Renal pelvis (tissue), 4 donors: ENCODE measurements around the gene UGT3A2. TPM values are rescaled to one million over a fixed set of nuclear protein-coding genes. Genes with fewer than 3 reads are reported as not detected.

ENCODE experiments used
- DNase-seq: peaks from one replicate; pipeline ENCODE4 v3.0.0-alpha.2; 2013
- polyA plus RNA-seq, 3 donors: library from polyadenylated mRNA; unstranded; fragments of 120-200 nt; gene quantifications; one replicate each; pipeline ENCODE4 v1.2.1, GENCODE V29; 2013; ENCODE audit not compliant: insufficient read length in 3 of 3

Gene UGT3A2
- polyA plus RNA-seq, 3 donors, result 12.0 to 16.8 (median 16.0) TPM

DNA sequence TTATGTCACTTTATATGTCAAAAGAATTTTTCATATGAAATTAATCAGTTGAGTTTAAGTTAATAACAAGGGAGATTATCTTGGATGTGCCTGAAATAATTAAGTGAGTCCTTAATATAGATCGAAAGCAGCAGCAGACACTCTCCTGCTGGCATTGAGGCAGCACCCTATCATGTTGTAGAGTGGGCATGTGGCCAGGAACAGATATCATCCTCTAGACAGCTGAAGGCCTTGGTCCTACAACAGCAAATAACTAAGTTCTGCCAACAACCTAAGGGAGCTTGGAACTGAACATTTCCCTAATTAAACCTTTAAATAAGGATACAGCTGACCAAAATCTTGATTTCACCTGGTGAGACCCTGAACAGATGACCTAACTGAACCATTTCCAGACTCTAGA, 49.7 kb downstream of the UGT3A2 start:
- DNase-seq, result no peak

DNA sequence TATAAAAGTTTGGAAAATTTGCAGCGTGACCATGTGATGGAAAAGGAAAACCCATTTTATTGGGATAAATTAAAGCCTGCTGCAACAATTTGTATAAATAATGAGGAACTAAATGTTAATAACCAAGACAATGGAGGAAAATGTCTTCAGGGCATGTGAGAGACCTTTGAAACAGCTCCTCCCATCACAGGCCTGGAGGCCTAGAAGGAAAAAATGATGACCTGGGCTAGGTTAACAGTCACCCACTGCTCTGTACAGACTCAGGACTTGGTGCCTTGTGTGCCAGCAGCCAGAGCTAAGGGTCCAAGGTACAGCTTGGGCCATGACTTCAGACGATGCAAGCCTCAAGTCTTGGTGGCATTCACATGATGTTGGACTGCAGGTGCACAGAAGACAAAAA, 53.5 kb downstream of the UGT3A2 start:
- no peak for DNase-seq

GRCh38 chr5:36009698-36010097, 57.0 kb downstream of the UGT3A2 start:
- DNase-seq, result no peak

DNA sequence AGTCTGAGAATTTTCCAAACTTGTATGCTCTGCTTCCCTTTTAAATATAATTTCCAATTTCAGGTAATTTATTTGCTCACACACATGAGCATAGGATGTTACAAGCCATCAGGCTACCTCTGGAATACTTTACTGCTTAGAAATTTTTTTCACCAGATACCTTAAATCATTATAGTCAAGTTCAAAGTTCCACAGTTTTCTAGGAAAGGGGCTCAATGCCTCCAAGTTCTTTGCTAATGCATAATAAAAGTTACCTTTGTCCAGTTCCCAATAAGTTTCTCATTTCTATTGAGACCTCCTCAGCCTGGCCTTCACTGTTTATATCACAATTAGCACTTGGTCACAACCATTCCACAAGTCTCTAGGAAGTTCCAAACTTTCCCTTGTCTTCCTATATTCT, 59.3 kb downstream of the UGT3A2 start:
- DNase-seq, result no peak

DNA sequence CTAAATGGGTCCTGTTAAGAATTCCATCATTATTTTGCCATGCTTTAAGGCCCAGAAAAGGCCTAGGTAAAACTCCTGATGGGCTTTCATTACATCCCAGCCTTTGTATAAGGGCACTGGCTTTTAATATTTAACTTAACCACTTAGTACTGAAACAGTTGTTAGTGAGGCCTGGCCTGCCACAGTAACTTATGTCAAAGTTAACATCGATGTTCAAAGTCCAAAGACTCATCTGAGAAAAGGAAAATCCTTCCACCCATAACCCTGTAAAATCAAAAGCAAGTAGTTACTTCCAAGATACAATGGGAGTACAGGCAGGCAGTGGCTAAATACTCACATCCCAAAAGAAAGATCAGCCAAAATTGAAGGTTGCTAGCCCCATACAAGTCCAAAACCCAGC, 60.5 kb downstream of the UGT3A2 start:
- no peak for DNase-seq

DNA sequence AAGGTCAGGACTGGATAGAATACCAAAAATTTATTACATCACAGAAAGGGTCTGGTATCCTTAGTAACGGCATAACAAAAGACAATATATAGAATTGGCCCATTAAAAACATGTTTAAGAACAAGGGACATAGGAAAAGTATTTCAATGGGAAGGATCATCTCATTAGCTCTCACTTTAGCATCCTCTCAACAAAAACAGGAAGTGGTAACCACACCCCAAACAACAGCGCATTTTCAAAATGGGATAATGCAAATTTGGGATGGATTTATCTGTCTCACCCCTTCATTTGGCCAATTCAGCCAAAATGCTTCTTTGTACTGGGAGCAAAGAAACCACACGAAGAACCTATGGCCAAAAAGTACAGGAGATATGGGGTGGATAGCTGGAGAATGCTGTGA, 65.7 kb downstream of the UGT3A2 start:
- DNase-seq, result no peak

GRCh38 chr5:35999547-35999946, 67.1 kb downstream of the UGT3A2 start:
- DNase-seq, result no peak

GRCh38 chr5:35996076-35996475, 70.6 kb downstream of the UGT3A2 start:
- DNase-seq, result no peak

DNA sequence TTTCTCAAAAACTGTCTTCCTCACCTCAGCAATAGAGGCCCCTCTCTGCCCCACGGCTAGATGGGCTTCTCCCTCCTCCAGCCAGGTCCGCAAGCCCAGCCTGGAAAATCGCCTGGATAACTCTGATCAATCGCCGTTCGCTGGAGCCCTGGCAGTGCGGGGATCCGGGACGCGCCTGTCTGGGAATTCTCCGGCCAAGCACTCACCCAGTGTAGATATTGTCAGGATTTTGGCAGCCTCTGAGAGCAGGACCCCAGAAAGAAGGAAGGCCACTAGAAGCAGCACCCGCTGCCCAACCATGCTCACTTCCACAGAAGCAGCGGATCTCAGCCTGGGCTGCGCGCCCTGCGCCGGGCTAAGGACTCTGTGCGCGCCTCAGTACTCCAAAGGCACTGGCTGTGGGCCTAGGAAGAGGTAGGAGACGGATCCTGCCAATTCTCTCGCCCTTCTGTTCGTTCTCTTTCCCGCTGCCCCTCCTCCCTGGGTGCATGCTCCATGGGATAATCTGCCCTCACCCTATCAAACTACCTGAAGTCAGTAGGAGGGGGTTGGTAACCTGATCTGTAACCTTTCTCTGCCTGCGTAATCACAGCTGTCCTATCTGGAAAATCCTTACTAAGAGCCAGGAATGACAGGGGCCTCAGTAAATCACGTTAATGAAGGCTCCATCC, 75.6 kb downstream of the UGT3A2 start, which contains the start of gene UGT3A1:
UGT3A1 (minus strand) TSS at position 450 of the 671 bp plus-strand sequence; CDS start at position 300, 150 bp downstream.
- DNase-seq, result peak; percentile 83

DNA sequence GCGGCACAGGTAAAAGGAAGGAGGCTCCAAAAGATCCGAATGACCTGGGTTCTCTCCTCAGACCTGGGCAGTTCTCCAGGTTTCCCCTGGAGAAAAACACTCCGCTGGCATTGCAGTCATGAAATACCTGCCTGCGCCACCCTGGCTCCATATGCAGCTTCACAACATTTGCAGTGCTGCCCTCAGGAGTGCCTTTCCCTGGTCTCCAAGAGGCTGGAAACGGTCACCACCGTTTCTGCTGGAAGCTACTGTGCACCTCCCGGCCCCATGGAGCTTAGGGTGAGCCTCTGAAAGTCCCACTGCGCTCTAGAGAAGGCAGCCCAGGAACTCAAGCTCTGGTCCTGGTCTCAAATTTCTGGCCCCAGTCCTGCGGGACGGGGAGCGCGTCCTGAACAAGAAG, 76.2 kb downstream of the UGT3A2 start:
- DNase-seq, result no peak

GRCh38 chr5:35988529-35988928, 78.2 kb downstream of the UGT3A2 start:
- no peak for DNase-seq

DNA sequence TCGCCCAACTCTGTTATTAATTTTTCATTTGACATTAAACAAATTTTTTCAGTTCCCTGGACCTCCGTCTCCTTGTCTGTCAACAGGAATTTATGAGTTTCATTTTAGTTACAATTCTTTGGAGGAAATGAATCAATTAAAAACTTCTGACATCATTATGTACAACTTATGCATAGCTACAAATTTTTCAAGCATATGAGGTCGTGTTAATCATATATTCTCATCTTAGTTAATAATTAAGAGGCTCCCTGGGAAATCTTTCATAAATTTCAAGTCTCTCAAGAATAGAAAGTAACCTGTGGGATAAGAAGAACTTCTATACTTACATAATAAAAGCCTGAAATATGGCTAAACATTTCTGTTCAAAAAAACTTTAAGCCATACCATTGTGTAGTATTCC, 78.9 kb downstream of the UGT3A2 start:
- no peak for DNase-seq

Other genes with a start within 250 kb of the UGT3A2 start
- 1 to 10 TPM in 1 of 3 donors, under 1 TPM in 2; 0.78 to 1.3 (median 0.89) TPM for gene IL7R, start 210.0 kb downstream of the UGT3A2 start, polyA plus RNA-seq
- 1 to 10 TPM; 4.2 to 6.9 (median 5.6) TPM for gene CAPSL, start 128.3 kb downstream of the UGT3A2 start, polyA plus RNA-seq
- gene UGT3A1, start 75.5 kb downstream of the UGT3A2 start, polyA plus RNA-seq, result 100 to 1,000 TPM in 2 of 3 donors, 10 to 100 TPM in 1; 97.4 to 158 (median 158) TPM
- 10 to 100 TPM; 13.9 to 19.6 (median 18.1) TPM for gene LMBRD2, start 85.0 kb upstream of the UGT3A2 start, polyA plus RNA-seq
- gene SKP2, start 85.2 kb upstream of the UGT3A2 start, polyA plus RNA-seq, result 10 to 100 TPM; 45.7 to 55.8 (median 50.0) TPM
- 10 to 100 TPM; 41.4 to 59.5 (median 49.6) TPM for gene NADK2, start 175.0 kb upstream of the UGT3A2 start, polyA plus RNA-seq
- 1 to 10 TPM; 5.5 to 9.0 (median 5.6) TPM for gene RANBP3L, start 235.0 kb upstream of the UGT3A2 start, polyA plus RNA-seq